Fibroblast of lung (primary cell): ENCODE measurements around the gene BEND4.

Experiments used
- CTCF ChIP-seq, 2 donors: IDR thresholded peaks in 1 of 2; conservative IDR thresholded peaks in 1 of 2; 1 replicate in 1 of 2; 2 replicates in 1 of 2; pipeline ENCODE4 v1.5.1; 2011 to 2012; ENCODE audit warnings: low read length in 2 of 2, control low read depth in 1 of 2, inconsistent platforms in 1 of 2, low read depth in 1 of 2, mild to moderate bottlenecking in 1 of 2
- EZH2 ChIP-seq: IDR thresholded peaks from 2 replicates; pipeline ENCODE4 v1.5.1; 2012; ENCODE audit warnings: low read length, control low read depth, mild to moderate bottlenecking; ENCODE audit errors: missing control alignments

GRCh38 chr4:42167709-42168108 lies 15.3 kb upstream of the BEND4 start:
- TF ChIP-seq CTCF (conservative IDR thresholded peaks at IDR 0.05 in 1 of 2, IDR thresholded peaks at IDR 0.05 in 1 of 2; ENCODE audit: low read depth in 1 of 2, low read length in 2 of 2) (no peak), EZH2 (no peak)
